Measurements from ENCODE around the gene ACVRL1.

ACVRL1 gene

DNA sequence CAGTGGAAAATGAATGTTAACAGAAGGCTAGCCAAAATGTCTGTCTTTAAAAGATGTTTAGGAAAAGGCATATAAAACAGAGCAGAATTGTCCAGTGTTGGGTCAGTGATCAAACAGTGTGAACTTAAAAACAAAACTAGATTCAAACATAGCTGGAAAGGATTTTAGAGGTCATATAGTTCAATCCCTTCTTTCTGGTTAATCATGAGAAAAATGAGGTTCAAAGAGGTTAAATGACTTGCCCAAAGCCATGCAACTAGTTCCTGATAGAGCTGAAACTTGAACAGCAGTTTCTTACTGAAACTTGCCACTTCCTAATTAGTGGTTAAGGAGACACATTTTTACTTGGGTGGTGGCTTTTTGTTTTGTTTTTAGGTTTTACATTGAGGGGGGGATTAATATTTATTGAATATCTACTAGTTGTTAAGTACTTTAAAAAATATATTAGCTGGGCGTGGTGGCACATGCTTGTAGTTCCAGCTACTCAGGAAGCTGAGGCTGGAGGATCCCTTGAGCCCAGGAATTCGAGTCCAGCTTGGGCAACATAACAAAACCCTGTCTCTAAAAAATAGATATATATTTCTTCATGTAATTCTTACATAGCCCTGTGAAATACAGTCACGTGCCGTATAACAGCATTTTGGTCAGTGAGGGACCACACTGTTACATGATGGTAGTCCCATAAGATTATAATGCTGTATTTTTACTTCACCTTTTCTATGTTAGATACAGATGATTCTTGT lies 64.5 kb downstream of the ACVRL1 start:
- no peak for DNase-seq

DNA sequence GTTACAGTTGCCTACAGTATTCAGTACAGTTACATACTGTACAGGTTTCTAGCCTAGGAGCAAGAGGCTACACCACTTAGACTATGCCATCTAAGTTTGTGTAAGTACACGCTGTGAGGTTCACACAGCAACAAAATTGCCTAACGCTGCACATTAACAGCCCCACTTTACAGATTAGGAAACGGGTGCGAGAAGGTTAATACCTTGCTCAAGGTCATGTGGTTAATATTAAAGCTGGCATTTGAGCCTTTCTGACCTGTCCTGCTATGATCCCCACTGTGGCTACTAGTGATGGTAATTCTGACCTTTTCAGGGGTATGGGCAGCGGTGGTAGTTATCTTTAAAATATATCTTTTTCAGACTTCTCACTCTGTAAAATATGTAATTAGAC lies 65.1 kb downstream of the ACVRL1 start:
- no peak for DNase-seq

DNA sequence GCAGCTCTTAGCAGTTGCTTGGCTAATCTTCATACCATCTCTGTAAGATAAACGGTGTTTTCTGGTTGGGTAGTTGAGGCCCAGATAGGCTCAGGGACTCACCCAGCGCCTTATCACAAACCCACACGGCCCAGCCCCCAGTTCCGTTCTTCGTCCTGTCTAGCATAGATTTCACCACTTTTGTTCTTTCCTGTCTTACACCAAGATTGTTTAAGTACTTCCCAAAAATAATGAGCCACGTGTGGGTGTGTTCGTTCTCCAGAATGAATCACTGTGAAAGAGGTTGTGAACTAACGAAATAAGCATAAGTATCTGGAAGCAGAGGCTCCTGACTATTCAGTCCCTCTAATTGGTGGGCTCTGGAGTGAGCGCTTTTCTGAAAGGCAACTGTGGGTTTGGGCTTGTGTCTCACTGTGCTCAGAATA lies 65.6 kb downstream of the ACVRL1 start:
- no peak for DNase-seq

All from NCI-H510A treated with DMSO at 0.1 percent for 48 hours (cell line).